ENCODE results near the gene DNAJC1. TPM values are rescaled to one million over a fixed set of nuclear protein-coding genes. Genes with fewer than 3 reads are reported as not detected.
"Not testable (repeated sequence)": the region's sequence is repeated elsewhere in the genome, so short reads cannot be mapped to it uniquely, and the experiment has no call there.

Gene DNAJC1
- total and polyA plus RNA-seq, 3 donors from 2014 or later: 16.7 to 59.6 (median 59.0) TPM

- intact Hi-C loops (cut with DNase I; ENCODE audit: low total_unique reads): no loop called here
- DNase-seq: no peak
- H3K27me3 ChIP-seq: no peaks in the 10 kb centered on the region
- no peaks in the 10 kb centered on the region for H3K4me1 ChIP-seq
- no peaks in the 10 kb centered on the region for H3K9me3 ChIP-seq
- 84 to 88% methylated on average over 2 of the region's 2 CpGs for WGBS, 2 donors
- no peaks in the 10 kb centered on the region for H3K36me3 ChIP-seq (ENCODE audit: low read depth, missing control alignments)
- H3K4me3 ChIP-seq: no peak overlapping the region
- TF ChIP-seq CTCF (IDR thresholded peaks at IDR 0.05): no peak
- TF ChIP-seq POLR2A (IDR thresholded peaks at IDR 0.05): no peak
- no peak overlapping the region for H3K27ac ChIP-seq
Observed at GRCh38 chr10:21823617-21824016, 179.9 kb downstream of the DNAJC1 start.

GRCh38 chr10:21822273-21822672, 181.3 kb downstream of the DNAJC1 start:
- intact Hi-C loops (cut with DNase I; ENCODE audit: low total_unique reads); H3K27me3 ChIP-seq; H3K4me3 ChIP-seq; DNase-seq; H3K27ac ChIP-seq; H3K9me3 ChIP-seq; H3K36me3 ChIP-seq (ENCODE audit: low read depth, missing control alignments); H3K4me1 ChIP-seq: not testable (repeated sequence)
- 96 to 99% methylated on average over 6 of the region's 6 CpGs for WGBS, 2 donors

GRCh38 chr10:21820952-21821351, 182.6 kb downstream of the DNAJC1 start:
- Histone ChIP-seq H3K9me3 (no peaks in the 10 kb centered on the region), H3K4me3 (no peak overlapping the region), H3K27ac (no peak overlapping the region), H3K27me3 (no peaks in the 10 kb centered on the region), H3K36me3 (ENCODE audit: low read depth, missing control alignments) (no peaks in the 10 kb centered on the region), H3K4me1 (no peaks in the 10 kb centered on the region)
- no peak for DNase-seq
- 68 to 88% methylated on average over 1 of the region's 1 CpG for WGBS, 2 donors
- intact Hi-C loops (cut with DNase I; ENCODE audit: low total_unique reads): no loop called here
- no peak for TF ChIP-seq POLR2A (IDR thresholded peaks at IDR 0.05)
- no peak for TF ChIP-seq CTCF (IDR thresholded peaks at IDR 0.05)

- DNase-seq; H3K36me3 ChIP-seq (ENCODE audit: low read depth, missing control alignments); H3K4me1 ChIP-seq; H3K27ac ChIP-seq; intact Hi-C loops (cut with DNase I; ENCODE audit: low total_unique reads); H3K4me3 ChIP-seq; H3K27me3 ChIP-seq; H3K9me3 ChIP-seq: not testable (repeated sequence)
- WGBS, 2 donors: 90 to 95% methylated on average over 7 of the region's 7 CpGs
Observed at GRCh38 chr10:21818416-21818815, 185.1 kb downstream of the DNAJC1 start.

GRCh38 chr10:21814866-21815265, 188.7 kb downstream of the DNAJC1 start:
- WGBS, 2 donors: 80 to 83% methylated on average over 2 of the region's 2 CpGs

More at GRCh38 chr10:21814866-21815265, 188.7 kb downstream of the DNAJC1 start:
- no peaks in the 10 kb centered on the region for H3K9me3 ChIP-seq
- H3K4me3 ChIP-seq: no peak overlapping the region
- no peaks in the 10 kb centered on the region for H3K27me3 ChIP-seq
- TF ChIP-seq POLR2A (IDR thresholded peaks at IDR 0.05) (no peak), CTCF (IDR thresholded peaks at IDR 0.05) (no peak)
- no peaks in the 10 kb centered on the region for H3K4me1 ChIP-seq
- DNase-seq: no peak
- intact Hi-C loops (cut with DNase I; ENCODE audit: low total_unique reads): no loop called here
- H3K36me3 ChIP-seq (ENCODE audit: low read depth, missing control alignments): no peaks in the 10 kb centered on the region
- no peak overlapping the region for H3K27ac ChIP-seq
